ENCODE data around the gene PPFIBP1.

DNA sequence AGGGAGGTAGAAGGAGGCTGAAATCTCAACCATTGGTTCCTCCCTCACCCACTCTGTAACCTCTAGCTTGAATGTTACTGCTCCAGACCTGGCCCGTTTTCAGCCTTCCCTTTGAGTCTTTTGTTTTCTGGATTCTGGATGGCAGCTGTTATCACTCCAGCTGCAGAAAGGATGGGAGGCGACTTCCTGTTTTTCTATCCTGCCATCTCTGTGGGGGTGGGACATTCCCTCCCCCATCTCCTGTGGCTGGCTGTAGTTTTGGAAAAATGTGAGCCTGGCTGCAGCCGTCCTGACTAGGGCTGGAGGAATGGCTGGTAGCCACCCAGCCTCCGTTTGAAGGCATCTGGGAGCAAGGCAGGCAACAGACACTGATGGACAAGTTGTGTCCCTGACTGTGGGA, 2.9 kb upstream of the PPFIBP1 start:
- TF ChIP-seq POLR2A (IDR thresholded peaks at IDR 0.05; ENCODE audit: low read length) (no peak), MYC (IDR thresholded peaks at IDR 0.05; ENCODE audit: borderline replicate concordance, low read length) (no peak), CHD2 (IDR thresholded peaks at IDR 0.05; ENCODE audit: low read length, partially characterized antibody) (no peak), SMC3 (IDR thresholded peaks at IDR 0.05) (no peak), RNF2 (IDR thresholded peaks at IDR 0.05; ENCODE audit: borderline replicate concordance, low read depth) (no peak), ESRRA (IDR thresholded peaks at IDR 0.05; ENCODE audit: borderline replicate concordance, low read length) (no peak), EP300 (IDR thresholded peaks at IDR 0.05) (no peak), ZNF302 (CRISPR knock-in tag; IDR thresholded peaks at IDR 0.05) (no peak), ZFP36 (IDR thresholded peaks at IDR 0.05; ENCODE audit: borderline replicate concordance, partially characterized antibody) (no peak), CEBPB (IDR thresholded peaks at IDR 0.05) (no peak)
- TF ChIP-seq, protein P1, sequence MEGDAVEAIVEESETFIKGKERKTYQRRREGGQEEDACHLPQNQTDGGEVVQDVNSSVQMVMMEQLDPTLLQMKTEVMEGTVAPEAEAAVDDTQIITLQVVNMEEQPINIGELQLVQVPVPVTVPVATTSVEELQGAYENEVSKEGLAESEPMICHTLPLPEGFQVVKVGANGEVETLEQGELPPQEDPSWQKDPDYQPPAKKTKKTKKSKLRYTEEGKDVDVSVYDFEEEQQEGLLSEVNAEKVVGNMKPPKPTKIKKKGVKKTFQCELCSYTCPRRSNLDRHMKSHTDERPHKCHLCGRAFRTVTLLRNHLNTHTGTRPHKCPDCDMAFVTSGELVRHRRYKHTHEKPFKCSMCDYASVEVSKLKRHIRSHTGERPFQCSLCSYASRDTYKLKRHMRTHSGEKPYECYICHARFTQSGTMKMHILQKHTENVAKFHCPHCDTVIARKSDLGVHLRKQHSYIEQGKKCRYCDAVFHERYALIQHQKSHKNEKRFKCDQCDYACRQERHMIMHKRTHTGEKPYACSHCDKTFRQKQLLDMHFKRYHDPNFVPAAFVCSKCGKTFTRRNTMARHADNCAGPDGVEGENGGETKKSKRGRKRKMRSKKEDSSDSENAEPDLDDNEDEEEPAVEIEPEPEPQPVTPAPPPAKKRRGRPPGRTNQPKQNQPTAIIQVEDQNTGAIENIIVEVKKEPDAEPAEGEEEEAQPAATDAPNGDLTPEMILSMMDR (IDR thresholded peaks at IDR 0.05): no peak
- TF ChIP-seq, protein P2, sequence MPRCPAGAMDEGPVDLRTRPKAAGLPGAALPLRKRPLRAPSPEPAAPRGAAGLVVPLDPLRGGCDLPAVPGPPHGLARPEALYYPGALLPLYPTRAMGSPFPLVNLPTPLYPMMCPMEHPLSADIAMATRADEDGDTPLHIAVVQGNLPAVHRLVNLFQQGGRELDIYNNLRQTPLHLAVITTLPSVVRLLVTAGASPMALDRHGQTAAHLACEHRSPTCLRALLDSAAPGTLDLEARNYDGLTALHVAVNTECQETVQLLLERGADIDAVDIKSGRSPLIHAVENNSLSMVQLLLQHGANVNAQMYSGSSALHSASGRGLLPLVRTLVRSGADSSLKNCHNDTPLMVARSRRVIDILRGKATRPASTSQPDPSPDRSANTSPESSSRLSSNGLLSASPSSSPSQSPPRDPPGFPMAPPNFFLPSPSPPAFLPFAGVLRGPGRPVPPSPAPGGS (IDR thresholded peaks at IDR 0.05): no peak

All from A549 (cell line).